ENCODE results near the gene ST14.

ST14 gene

DNA sequence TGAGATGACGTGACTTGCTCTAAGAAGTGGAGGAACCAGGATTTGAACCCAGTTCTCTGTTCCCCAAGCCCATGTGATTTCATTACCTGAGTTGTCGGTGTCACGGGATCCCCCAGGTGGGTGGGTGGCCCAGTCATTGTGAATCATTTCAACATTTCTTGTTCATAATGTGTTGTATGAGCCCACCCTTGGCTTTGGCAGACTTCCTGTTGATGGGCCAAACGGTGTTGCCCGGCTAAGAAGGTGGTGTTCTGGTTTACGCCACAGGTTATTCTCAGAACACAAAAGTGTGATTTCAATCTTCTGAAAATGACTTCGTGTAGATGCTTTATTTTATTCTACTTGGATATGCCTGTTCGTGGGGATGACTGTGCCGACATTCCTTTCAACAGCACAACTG lies 21.6 kb upstream of the ST14 start:
- DNase-seq, result no peak

DNA sequence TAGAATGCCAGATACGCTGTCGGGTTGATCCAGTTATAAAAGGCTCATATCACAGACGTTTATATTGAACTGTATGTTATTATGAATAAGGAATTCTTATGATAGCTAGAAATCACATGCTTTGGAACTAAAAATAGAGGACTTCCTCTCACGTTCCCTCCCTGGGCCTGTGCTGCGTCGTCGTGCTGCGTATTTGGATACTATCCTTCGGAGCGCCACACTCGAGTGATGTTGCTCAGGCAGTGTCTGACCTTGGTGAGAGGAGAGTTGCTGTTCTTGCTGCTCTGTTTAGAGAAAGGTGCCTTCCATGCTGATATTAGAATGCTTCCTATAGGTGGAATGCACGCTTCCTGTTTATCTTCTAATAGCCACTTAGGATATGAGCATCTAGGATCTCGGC lies 20.2 kb upstream of the ST14 start:
- DNase-seq, result no peak

DNA sequence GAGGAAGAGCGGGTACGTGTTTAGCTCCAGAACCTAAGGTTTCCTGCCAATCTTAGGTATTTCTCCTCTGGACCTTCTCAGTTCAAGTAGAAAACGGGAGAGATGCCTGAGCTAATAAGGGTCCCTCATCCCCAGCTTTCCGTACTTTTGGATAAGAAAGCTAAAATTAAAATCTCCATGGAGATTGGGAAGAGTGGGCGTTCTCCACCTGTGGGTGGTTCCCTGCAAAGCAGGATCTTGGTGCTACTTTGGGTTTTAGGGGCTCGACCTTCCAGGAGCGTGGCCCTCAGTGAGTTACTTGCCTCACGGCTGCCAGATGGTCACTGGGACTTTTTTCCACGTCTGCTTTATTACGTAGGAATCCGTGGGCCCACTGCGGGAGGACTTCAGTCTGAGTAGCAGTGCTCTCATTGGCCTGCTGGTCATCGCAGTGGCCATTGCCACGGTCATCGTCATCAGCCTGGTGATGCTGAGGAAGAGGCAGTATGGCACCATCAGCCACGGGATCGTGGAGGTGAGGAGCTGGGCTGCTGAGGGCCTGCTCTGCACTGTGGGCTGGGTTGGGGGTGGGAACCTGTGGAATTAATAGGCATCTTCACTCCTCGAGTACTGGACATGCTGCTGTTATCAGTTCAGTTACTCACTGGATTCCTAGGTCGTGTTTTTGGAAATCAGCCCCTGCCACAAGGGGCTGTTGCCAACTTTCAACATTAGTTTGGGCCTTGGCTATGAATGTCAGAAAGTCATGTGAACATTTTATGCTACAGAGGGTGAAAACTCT lies 17.8 kb upstream of the ST14 start:
- no peak for DNase-seq

DNA sequence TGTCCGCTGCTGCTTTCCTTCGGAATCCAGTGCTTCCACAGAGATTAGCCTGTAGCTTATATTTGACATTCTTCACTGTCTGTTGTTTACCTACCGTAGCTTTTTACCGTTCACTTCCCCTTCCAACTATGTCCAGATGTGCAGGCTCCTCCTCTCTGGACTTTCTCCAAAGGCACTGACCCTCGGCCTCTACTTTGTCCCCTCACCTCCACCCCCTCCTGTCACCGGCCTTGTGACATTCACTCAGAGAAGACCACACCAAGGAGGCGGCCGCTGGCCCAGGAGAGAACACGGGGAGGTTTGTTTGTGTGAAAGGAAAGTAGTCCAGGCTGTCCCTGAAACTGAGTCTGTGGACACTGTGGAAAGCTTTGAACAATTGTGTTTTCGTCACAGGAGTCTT lies 15.4 kb upstream of the ST14 start:
- no peak for DNase-seq

DNA sequence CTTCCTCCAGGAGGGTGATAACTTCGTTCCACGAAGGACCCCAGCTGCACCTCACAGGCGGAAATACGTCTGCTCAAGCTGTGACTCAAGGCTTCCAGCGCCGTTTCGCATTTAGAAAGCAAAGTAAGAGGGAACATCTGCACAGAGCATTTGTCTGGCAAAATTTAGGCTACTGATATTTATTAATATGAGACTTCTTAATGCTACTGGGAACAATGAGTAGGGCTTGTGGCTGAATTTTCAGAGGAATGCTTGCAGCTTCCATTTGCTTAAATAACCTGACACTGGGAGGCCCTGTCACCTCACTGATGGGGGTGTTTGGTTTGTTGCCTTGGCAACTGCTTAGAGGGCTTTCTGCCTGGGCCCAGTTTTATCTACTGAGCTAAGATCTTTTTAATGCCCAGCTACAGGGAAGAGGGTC lies 14.7 kb upstream of the ST14 start:
- no peak for DNase-seq

DNA sequence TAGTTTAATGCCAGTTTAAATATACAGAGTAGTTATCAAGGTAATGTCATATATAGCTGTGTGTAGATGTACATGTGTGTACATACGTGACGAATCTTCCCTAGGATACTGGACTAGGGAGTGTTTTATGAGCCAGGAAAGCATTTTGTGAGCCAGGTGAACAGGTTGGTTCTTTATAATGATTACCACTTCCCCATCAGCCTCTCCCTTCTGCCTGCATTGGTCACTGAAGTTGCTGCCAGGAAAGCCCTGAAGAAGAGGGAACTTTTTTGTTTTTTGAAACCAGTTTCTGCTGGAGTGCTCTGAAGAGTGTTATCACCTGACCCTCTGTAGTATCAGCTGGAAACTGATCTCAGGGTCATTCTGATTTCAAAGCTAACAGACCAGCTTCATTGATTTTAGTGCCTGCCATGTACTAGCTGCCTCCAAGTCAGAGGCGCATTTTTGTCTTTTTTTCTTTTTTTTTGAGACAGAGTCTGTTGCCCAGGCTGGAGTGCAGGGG lies 14.2 kb upstream of the ST14 start:
- no peak for DNase-seq

DNA sequence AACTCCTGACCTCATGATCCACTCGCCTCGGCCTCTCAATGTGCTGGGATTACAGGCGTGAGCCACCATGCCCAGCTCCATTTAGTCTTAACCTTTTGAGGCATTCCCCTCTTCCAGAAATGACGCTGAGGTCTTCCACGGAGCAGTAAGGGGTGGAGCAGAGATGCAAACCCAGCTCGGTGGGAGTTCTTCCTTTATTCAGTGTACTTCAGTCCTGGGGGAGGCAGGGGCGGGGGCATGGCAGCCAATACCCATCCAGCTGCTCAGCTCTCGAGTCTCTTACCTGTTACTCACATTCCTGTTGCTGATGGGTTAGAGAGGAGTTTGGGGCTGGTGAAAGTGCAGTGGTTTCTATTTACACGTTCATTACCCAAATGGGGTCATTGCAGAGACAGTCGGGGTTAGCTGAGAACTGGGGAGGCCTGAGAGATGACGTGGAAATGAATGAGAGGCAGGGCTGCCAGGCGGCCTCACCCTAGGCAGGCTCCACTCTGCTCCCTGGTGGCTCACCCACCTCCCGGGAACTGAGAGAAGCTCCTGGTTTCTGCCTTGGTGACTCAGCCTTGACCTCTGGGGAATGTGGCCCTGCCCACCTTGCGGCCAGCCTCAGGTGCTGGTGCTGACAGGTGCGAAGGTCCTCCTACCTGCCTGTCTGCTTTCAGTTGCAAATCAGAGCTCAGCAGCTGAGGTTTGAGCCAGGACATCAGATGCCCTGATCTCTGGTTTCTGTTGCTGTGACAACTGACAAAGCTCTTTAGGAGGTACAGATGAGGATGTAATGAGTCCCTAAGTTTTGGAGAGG lies 13.4 kb upstream of the ST14 start:
- no peak for DNase-seq

DNA sequence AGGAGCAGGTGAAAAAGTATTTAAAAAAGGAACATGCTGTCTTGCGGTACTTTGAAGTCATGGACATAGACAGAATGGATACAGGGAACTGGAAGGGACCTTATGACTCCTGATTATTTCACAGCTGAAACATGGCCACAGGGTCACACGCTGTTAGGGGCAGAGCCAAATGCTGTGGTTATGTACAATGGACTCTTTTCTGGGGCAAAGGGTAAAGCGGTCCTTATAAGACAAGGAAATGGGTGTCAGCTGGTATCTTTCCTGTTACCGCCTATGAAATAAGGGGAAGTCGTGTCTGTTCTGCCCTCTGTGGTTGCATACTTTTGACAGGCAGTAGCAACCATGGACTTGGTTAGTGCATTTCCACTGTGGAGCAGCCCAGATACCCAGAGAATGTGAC lies 12.8 kb upstream of the ST14 start:
- DNase-seq, result no peak

DNA sequence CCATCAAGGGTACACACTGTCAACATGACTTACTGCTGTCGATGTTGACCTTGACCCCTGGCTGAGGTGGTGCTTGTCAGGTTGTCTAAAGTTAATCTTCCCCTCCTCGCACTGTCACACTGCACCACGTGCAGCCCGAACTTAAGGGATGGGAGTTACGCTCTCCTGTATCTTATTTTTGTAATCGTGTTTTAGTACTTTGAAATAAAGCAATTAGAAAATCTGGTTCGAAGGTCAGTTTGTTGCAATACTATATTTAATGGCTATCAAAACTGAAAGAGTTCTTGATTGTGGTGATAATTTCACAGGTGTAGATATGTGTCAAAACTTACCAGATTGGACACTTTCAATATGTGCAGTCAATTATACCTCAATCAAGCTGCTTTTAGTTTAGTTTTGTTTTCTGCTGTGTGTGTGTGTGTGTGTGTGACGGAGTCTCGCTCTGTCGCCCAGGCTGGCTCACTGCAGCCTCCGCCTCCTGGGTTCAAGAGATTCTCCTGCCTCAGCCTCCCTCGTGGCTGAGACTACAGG lies 10.7 kb upstream of the ST14 start:
- no peak for DNase-seq

DNA sequence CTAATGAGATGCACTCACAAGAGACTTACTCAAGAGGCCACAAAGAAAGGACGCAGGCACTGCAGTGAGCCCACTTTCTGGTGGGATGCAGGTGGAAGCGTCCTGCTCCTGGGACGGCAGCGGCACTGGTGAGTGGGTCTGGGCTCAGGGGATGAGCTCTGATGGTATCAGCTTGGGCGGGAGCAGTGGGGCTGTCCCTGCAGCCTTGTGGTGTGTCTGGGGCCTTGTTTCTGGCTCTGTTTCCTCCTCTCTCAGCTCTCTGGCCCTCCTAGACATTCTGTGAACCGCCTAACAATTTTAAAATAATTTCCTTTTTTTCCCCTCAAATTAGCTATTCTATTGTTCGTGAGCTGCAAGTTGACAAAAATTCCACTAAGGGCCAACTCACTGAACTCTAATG lies 8.8 kb upstream of the ST14 start:
- no peak for DNase-seq

DNA sequence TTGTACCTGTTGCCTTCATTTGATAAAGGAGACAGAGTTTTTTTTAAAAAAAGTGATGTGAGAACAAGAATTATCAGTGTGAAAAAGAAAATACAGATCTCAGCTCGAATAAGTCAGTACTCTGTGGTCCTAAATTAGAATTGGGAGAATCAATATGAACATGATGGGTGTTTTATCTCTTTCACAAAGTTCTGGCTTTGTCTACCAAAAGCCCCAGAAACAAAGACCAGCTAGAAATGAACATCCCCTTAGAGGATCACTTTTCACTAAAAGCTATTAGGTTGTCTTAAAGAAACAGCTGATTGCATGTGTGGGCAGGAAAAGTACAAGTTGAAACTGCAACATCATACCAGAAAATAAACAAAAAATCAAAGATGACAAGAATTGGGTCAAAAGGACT lies 8.4 kb upstream of the ST14 start:
- DNase-seq, result no peak

DNA sequence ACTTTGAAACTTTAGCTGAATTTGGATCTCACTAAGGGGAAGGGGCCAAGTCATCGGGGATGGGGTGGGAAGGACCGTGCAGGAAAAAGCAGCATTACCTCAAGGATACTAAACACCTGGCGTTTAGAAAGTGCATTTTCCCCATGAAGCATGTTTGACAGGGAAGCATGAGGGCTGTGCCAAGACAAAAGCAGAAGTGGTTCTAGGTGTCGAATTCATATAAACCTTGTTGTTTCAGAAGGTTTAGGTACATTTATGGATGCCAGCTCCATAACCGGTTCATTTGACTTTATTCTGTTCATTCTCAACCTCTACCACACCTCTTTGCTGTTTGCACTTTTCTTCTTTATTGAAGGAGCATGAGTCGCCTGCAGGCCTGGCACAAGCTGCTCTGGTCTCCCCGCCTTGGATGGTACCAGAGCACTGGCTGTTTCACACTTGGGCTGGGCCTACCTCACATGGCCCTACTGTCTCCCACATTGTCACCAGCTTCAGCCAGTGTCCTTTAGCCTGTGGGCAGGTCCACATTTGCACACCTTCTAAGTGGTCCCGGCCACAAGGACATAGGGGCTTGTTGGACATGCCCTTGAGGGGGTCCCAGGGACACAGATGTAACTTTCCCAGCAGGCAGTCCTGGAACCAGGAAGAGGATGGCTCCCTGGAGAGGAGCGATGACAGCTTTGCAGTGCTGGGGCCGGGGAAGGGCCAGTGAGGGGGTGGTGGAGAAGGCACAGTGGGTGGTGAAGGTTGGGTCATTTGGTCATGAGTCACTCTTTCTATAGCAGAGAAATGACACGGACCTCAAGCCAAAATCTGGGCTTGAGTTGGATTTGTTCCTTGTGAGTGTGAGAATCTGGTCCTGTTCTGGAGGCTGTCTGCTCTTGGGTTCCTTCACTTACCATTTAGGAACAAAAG lies 3.2 kb upstream of the ST14 start:
- no peak for DNase-seq

DNA sequence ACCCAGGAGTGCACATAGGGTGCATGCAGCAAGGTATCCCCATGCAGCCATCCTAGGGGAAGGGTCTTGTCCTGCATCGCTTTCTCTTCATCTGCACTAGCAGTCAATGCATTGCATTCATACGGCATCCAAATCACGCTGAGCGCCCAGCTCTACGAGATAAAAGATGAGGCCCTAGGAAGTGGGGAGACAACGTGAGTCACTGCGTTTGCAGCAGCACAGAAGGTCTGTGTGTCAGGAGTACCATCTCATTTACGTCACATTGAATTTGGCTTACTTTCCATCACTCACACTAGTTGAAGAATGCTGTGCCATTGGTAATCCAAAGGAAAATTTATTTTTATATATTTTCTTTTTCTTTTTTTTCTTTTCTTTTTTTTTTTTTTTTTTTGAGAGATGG lies 2.5 kb upstream of the ST14 start:
- DNase-seq, result no peak

DNA sequence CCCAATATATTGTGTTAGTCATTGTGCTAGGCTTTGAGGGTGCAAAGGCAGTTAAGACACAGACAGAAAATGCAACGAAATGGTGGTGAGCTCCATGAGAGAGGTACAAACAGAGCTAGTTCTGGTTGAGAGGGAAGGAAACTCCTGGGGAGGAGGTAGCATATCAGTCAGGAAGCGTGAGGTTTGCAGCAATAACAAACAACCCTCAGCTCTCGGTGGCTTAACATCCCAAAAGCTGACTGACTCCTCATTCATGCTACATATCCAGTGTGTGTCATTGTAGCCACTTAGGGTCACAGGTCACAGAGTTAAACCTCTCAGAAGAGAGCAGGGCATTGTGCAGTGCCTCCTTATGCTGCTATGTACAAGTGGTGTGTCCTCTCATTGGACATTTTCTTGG lies 1.7 kb upstream of the ST14 start:
- DNase-seq, result no peak

DNA sequence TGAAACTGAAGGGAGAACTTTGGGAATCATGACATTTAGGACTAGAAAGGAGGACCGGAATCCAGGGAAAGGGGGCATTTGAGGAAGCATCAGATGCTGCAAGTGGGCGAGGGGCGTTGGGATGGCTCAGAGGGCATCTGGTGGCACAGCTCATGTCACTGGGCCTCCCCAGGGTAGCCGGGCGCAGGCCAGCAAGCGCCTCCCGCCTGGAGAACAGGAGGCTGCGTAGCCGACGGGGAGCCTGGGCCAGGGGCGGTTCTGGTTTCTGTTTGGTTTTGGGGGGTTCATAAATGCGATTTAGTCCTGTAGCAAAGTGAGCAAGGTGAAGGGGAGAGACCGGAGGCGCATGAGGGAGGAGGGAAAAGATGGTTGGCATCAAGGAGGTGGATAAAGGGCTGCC lies 443 bp upstream of the ST14 start:
- DNase-seq, result no peak

DNA sequence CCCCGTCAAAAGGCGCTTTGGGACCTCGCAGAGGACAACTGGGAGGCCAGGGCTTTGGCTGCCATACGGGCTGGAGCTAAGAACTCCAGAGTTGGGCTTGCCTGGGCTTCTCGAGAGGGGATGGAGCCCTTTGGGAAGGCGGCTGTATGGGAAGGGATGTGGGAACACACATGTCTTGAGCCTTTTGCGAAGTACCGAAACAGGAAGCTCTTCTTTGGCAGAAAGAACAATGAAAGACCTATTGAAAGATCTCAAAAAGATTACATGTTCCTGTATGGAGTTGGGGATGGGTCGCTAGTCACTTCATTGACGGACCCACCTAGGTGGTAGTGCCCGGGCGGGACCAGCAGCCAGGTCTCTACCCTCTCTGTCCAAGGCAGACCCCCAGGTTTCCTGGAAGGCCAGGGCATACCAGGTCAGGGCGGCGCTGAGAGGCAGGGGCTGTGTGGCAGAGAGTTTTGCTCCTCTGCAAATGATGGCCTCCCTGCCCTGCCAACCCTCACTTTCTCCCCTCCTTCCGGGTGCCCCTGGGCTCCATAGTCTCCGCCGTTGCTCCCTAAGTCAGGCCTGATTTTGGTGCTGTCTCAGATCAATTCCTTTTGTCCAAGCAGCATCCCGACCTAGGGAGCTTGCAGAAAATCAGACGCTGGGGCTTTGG lies 1.0 kb downstream of the ST14 start:
- DNase-seq, result no peak

DNA sequence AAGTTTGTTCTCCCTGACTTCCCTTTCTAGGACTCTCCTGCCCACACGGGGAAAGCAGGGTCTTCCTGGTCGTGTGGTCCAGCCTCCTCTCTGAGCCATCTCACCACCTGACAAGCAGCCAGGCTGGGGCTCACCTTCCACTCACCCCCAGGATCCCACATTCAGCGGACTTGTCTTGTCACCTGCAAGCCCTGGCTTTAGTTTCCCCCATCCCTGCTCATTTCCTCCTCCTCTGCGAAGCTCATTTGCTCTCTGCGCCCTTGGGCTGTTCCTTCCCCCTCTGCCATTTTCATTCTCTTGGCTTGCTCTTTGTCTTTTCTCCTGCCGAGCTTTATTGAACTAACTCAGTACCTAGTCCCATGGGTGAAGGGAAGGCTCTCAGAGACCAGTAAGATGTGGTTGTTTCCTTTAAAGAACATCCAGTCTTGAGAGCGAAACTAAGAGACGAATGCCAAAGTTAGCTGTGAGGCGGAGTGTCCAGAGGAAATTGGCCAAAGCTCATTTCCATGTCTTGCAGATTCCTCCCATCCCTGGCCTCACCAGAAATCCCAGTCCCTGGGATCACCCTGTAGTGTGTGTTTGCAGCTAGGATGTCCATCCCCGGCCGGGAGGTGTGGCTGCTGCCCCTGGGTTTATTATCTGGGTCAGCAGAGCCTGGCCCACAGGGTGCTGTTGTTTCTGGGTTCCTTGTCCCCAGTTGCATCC lies 2.0 kb downstream of the ST14 start:
- DNase-seq, result no peak

DNA sequence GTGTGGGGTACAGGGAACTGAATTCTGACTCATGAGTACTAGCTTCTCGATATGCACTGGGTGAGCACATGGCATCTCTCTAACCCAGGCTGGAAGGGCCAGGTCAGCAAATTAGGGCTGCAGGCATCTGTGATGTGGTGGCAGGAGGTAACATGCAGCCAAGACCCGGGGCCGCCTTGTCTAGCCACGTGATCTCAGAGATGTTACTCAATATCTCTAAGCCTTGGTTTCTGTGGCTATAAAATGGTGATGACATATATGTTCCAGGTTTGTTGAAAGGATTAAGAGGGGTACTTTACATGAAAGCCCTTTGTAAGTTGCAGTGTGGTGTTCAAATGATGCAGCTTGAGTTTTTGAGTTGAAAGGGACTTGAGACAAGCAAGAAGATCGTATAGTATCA lies 3.2 kb downstream of the ST14 start:
- no peak for DNase-seq

DNA sequence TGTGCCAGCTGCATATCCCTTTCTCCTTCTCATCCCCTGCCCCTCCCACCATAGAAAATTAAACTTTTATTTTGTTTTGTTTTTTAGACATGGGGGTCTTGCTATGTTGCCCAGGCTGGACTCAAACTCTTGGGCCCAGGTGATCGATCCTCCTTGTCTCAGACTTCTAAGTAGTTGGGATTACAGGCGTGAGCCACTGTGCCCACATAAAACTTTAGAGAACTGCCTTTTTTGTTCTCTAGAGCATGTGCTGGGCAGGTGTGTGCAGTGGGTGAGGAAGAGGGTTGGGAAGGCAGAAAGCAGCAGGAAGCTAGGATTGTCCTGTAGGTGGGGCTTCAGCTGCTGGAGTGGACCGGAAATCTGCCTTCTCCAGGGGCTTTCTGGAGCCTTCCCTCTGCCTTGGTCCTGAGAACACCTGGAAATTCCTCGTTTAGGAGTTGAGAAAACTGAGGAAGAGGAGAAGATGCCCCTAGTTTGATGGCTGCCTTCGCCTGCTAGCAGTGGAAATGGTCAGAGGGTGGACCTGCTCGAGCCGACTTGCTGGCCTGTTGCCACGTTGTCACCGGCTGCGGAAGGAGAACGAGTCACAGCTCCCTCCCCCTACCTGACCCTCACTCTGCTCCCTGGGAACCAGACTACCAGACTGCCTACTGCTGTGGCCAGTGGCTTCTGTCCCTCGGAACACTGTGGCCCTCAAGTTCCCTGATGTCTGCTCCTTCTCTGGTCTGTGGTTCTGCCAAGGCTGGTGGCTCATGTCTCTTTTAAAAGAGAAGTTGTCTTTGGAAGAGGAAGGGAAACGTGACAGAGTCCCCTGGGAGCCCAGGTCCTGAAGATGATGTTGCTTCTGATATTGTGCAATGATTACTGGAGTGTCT lies 4.0 kb downstream of the ST14 start:
- DNase-seq, result no peak

DNA sequence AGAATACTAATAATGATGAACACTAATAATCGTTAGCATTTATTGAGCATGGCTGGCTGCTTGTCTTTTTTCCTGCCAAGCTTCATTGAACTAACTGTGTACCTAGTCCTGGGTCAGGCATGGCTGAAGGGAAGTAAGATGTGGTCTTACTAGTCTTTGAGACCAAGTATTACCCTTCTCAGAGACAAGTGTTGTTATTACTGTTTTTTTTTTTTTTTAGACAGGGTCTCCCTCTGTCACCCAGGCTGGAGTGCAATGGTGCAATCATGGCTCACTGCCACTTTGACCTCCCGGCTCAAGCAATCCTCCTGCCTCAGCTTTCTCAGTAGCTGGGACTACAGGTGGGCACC lies 4.6 kb downstream of the ST14 start:
- no peak for DNase-seq
